Measurements from ENCODE around the gene LPP.

- no peak for TF ChIP-seq POLR2A (IDR thresholded peaks at IDR 0.05; ENCODE audit: low read depth, low read length)
- no peak for TF ChIP-seq TBL1XR1 (IDR thresholded peaks at IDR 0.05; ENCODE audit: low read depth, low read length)
- TF ChIP-seq ZNF274 (IDR thresholded peaks at IDR 0.05; ENCODE audit: insufficient read depth, insufficient read length): no peak
- no peak for TF ChIP-seq HCFC1 (IDR thresholded peaks at IDR 0.05; ENCODE audit: low read length)
- no peak for TF ChIP-seq PKNOX1 (IDR thresholded peaks at IDR 0.05)
- TF ChIP-seq CTCF (IDR thresholded peaks at IDR 0.05 in 2 of 3, conservative IDR thresholded peaks at IDR 0.05 in 1 of 3; ENCODE audit: control insufficient read depth in 2 of 3, extremely low read depth in 1 of 3, insufficient read depth in 1 of 3, low read depth in 3 of 3, low read length in 3 of 3): peak in 2 of 3 experiments; percentile 25 to 26; a peak in 2 of 6 replicates
- TF ChIP-seq TAF1 (IDR thresholded peaks at IDR 0.05; ENCODE audit: borderline replicate concordance, low read depth, low read length): no peak
- no peak for TF ChIP-seq IRF3 (IDR thresholded peaks at IDR 0.05)
- no peak for TF ChIP-seq EP300 (IDR thresholded peaks at IDR 0.05; ENCODE audit: borderline replicate concordance in 1 of 2, control insufficient read depth in 1 of 2, low read depth in 2 of 2, low read length in 2 of 2)
- TF ChIP-seq SREBF2 (IDR thresholded peaks at IDR 0.05; ENCODE audit: low read length): no peak
- TF ChIP-seq CEBPB (IDR thresholded peaks at IDR 0.05; ENCODE audit: borderline replicate concordance in 1 of 2, low read depth in 2 of 2, low read length in 2 of 2): no peak
- TF ChIP-seq ATF3 (IDR thresholded peaks at IDR 0.05; ENCODE audit: borderline replicate concordance, extremely low read depth, low read depth, low read length): no peak
- TF ChIP-seq RAD51 (IDR thresholded peaks at IDR 0.05): no peak
- TF ChIP-seq ATF7 (IDR thresholded peaks at IDR 0.05; ENCODE audit: low read depth): no peak
These were observed 52.0 kb downstream of the LPP start for GRCh38 chr3:188205992-188206416.

Measured in GM12878 (cell line).